Esophagus squamous epithelium (tissue), 4 donors: ENCODE measurements around the gene ITGA7.

Experiments
- CTCF ChIP-seq, 6 experiments: fragments of 450-650 bp in 4 of 6; fragments of 200-600 bp in 2 of 6; sonication (generic) in 2 of 6; IDR thresholded peaks; one replicate each; pipeline ENCODE4 v1.5.1; 2016 to 2019; ENCODE audit warnings: antibody characterized with exemption in 6 of 6, mild to moderate bottlenecking in 4 of 6, moderate library complexity in 4 of 6
- POLR2A ChIP-seq, 4 donors: fragments of 450-650 bp; IDR thresholded peaks; one replicate each; pipeline ENCODE4 v1.6.1; 2017; ENCODE audit warnings: antibody characterized with exemption in 4 of 4, mild to moderate bottlenecking in 4 of 4, moderate library complexity in 3 of 4

GRCh38 chr12:55685671-55686070, 22.0 kb downstream of the ITGA7 start:
- TF ChIP-seq CTCF (IDR thresholded peaks at IDR 0.05) = no peak
- no peak for TF ChIP-seq POLR2A (IDR thresholded peaks at IDR 0.05)
